K562 (cell line): ENCODE results near the gene ANKRD6. TPM values are rescaled to one million over a fixed set of nuclear protein-coding genes. Genes with fewer than 3 reads are reported as not detected.

Experiments used
- ATAC-seq: fragments of 200-7000 bp; cut with Tn5 transposase; 3 replicates; pipeline ENCODE4 v1.9.1; 2020; ENCODE audit warnings: moderate library complexity
- BruUV-seq: library from RNA; stranded (reverse); fragments of 400-500 nt; replicated peaks from 2 replicates; lab custom pipeline; 2021; lab: Mats Ljungman, UMichigan
- CTCF ChIA-PET: fragments of 300-600 bp; formaldehyde crosslinking; extraction: SDS; loops from one replicate; lab custom pipeline; 2021; ENCODE audit warnings: low intra/inter-chr PET ratio; lab: Yijun Ruan, JAX
- POLR2A ChIA-PET: fragments of 300-600, 350-650 bp; sonication (Branson Sonifier 250); formaldehyde crosslinking; extraction: SDS; loops from one replicate; lab custom pipeline; 2021; ENCODE audit warnings: antibody characterized with exemption, inconsistent platforms; lab: Yijun Ruan, JAX
- DNase-seq, 4 experiments: peaks; one replicate each; pipeline versions ENCODE4 v3.0.0 to v3.0.0-alpha.2; 2011 to 2018; ENCODE audit warnings: low spot score in 3 of 4, mixed read lengths in 3 of 4; ENCODE audit errors: extremely low read depth in 1 of 4
- FAIRE-seq: peaks from 2 replicates; lab custom pipeline; 2011; peaks lifted over from hg19 to GRCh38; lab: Jason Lieb, UNC
- H2AFZ ChIP-seq: 2 replicates; pipeline ENCODE4 v1.6.0; 2011; ENCODE audit warnings: low read depth, low read length, control low read depth, inconsistent platforms
- H3K27ac ChIP-seq: fragments of 200-600 bp; 3 replicates; pipeline ENCODE4 v1.8.0; 2011; ENCODE audit warnings: low read depth, mild to moderate bottlenecking, control low read depth, inconsistent platforms, low read length, moderate library complexity, mixed read lengths; ENCODE audit errors: extremely low read depth
- H3K27me3 ChIP-seq, 2 experiments: fragments of 300-600 bp in 1 of 2; 2 replicates in 1 of 2; 3 replicates in 1 of 2; pipeline versions ENCODE4 v1.6.0 to v1.8.0; 2011; ENCODE audit warnings: inconsistent platforms in 2 of 2, low read length in 2 of 2, mild to moderate bottlenecking in 1 of 2, mixed read lengths in 1 of 2, moderate library complexity in 1 of 2; ENCODE audit not compliant: control insufficient read depth in 2 of 2, insufficient read depth in 2 of 2
- H3K36me3 ChIP-seq: fragments of 300-600 bp; 3 replicates; pipeline ENCODE4 v1.8.0; 2011; ENCODE audit warnings: mild to moderate bottlenecking, low read length, inconsistent platforms; ENCODE audit not compliant: control insufficient read depth, insufficient read depth
- H3K4me1 ChIP-seq, 2 experiments: fragments of 200-600 bp in 1 of 2; replicated peaks in 1 of 2; 2 replicates in 1 of 2; 3 replicates in 1 of 2; pipeline versions ENCODE4 v1.5.1 to v1.8.0; 2011; ENCODE audit warnings: inconsistent platforms in 2 of 2, low read length in 2 of 2, mild to moderate bottlenecking in 1 of 2, mixed read lengths in 1 of 2, moderate library complexity in 1 of 2; ENCODE audit not compliant: control insufficient read depth in 2 of 2, insufficient read depth in 2 of 2
- H3K4me2 ChIP-seq: 2 replicates; pipeline ENCODE4 v1.6.1; 2011; ENCODE audit warnings: low read length, control low read depth, inconsistent platforms, mixed read lengths; ENCODE audit not compliant: insufficient read depth
- H3K4me3 ChIP-seq: fragments of 200-600 bp; sonication (generic), shearing (Covaris generic); 2 replicates; pipeline ENCODE4 v1.5.1; 2016; ENCODE audit warnings: control low read depth, inconsistent platforms
- H3K79me2 ChIP-seq: fragments of 200-600 bp; 3 replicates; pipeline ENCODE4 v1.8.0; 2011; ENCODE audit warnings: low read length, inconsistent platforms; ENCODE audit not compliant: control insufficient read depth, insufficient read depth
- H3K9ac ChIP-seq, 2 experiments: 2 replicates each; pipeline versions ENCODE4 v1.6.0 to v1.6.1; 2011; ENCODE audit warnings: low read depth in 2 of 2, low read length in 2 of 2, control low read depth in 1 of 2, inconsistent platforms in 1 of 2, mild to moderate bottlenecking in 1 of 2, mixed read lengths in 1 of 2; ENCODE audit not compliant: insufficient read depth in 1 of 2
- H3K9me1 ChIP-seq: one replicate; pipeline ENCODE4 v1.6.0; 2011; ENCODE audit warnings: inconsistent platforms, mild to moderate bottlenecking, low read length, moderate library complexity; ENCODE audit not compliant: control insufficient read depth, insufficient read depth
- H3K9me3 ChIP-seq: replicated peaks from 2 replicates; pipeline ENCODE4 v1.5.1; 2011; ENCODE audit warnings: low read depth, low read length, inconsistent platforms; ENCODE audit not compliant: control insufficient read depth, insufficient read depth
- H4K20me1 ChIP-seq: replicated peaks from 2 replicates; pipeline ENCODE4 v1.6.1; 2011; ENCODE audit warnings: low read length, inconsistent platforms, mixed read lengths; ENCODE audit not compliant: control insufficient read depth, insufficient read depth
- GABPA ChIP-seq: fragments of 200-800 bp; sonication (Bioruptor generic); conservative IDR thresholded peaks from 2 replicates; pipeline ENCODE4 v1.6.1; 2016; ENCODE audit warnings: low read depth, missing genetic modification characterization, missing compliant biosample characterization
- GATAD2A ChIP-seq: fragments of 450-650 bp; IDR thresholded peaks from 2 replicates; pipeline ENCODE4 v1.6.1; 2017
- JUN ChIP-seq, 2 experiments: sonication (generic) in 1 of 2; formaldehyde crosslinking in 1 of 2; IDR thresholded peaks; 2 replicates each; pipeline versions ENCODE4 v1.6.1 to v1.8.0; 2012 to 2022; ENCODE audit warnings: borderline replicate concordance in 2 of 2, mild to moderate bottlenecking in 2 of 2, improper control_type of control experiment in 1 of 2, low read depth in 1 of 2, low read length in 1 of 2, missing genetic modification reagents in 1 of 2
- NCOA1 ChIP-seq: fragments of 450-650 bp; IDR thresholded peaks from 2 replicates; pipeline ENCODE4 v1.6.1; 2016; ENCODE audit warnings: low read depth
- PCBP2 ChIP-seq: fragments of 200-400 bp; formaldehyde crosslinking; IDR thresholded peaks from 2 replicates; pipeline ENCODE4 v1.6.1; 2018; ENCODE audit warnings: low read length, low read depth, mild to moderate bottlenecking, moderate library complexity; ENCODE audit not compliant: poor library complexity, severe bottlenecking
- POLR2B ChIP-seq: fragments of 450-650 bp; IDR thresholded peaks from 2 replicates; pipeline ENCODE4 v1.6.1; 2018; ENCODE audit warnings: low read depth; ENCODE audit not compliant: partially characterized antibody
- POLR3A ChIP-seq: IDR thresholded peaks from 2 replicates; pipeline ENCODE4 v1.6.1; 2011; ENCODE audit warnings: borderline replicate concordance, mild to moderate bottlenecking, moderate library complexity; ENCODE audit not compliant: insufficient read length, insufficient read depth; ENCODE audit errors: extremely low read depth
- RBFOX2 ChIP-seq: fragments of 200-400 bp; formaldehyde crosslinking; IDR thresholded peaks from 2 replicates; pipeline ENCODE4 v1.6.1; 2017; ENCODE audit warnings: low read depth, mild to moderate bottlenecking, low read length, moderate library complexity
- SAFB2 ChIP-seq: fragments of 200-400 bp; formaldehyde crosslinking; IDR thresholded peaks from 2 replicates; pipeline ENCODE4 v1.6.1; 2018; ENCODE audit warnings: borderline replicate concordance, low read length, low read depth, moderate library complexity; ENCODE audit not compliant: severe bottlenecking
- ZNF165 ChIP-seq: fragments of 250-450 bp; sonication (Bioruptor Pico); IDR thresholded peaks from 2 replicates; pipeline ENCODE4 v1.4.0; 2020; ENCODE audit warnings: borderline replicate concordance
- ZNF274 ChIP-seq: IDR thresholded peaks from 2 replicates; pipeline ENCODE4 v1.6.1; 2011; ENCODE audit warnings: low read depth, mild to moderate bottlenecking, low read length, moderate library complexity, borderline replicate concordance
- ZNF408 ChIP-seq: fragments of 250-450 bp; sonication (Bioruptor Pico); IDR thresholded peaks from 2 replicates; pipeline ENCODE4 v1.4.0; 2020; ENCODE audit warnings: low read depth, mild to moderate bottlenecking, moderate library complexity
- ZNF76 ChIP-seq: fragments of 250-450 bp; sonication (Bioruptor Pico); IDR thresholded peaks from 2 replicates; pipeline ENCODE4 v1.4.0; 2020; ENCODE audit warnings: mild to moderate bottlenecking, moderate library complexity, borderline replicate concordance
- WGBS: fragments of 100-300 bp; shearing (Covaris generic); methylation state at CpG from one replicate; pipeline ENCODE4 v1.1.6; 2016; ENCODE audit warnings: low coverage, mixed read lengths; ENCODE audit not compliant: insufficient coverage; ENCODE audit errors: missing lambda C conversion rate; 5-methylcytosine and 5-hydroxymethylcytosine counted together
- in situ Hi-C: fragments of 300-500 bp; cut with MboI; formaldehyde crosslinking; loops from 4 replicates; pipeline ENCODE4 v1.15.0; 2018; ENCODE audit warnings: inconsistent platforms, mixed read lengths
- intact Hi-C: fragments of 100-400 bp; cut with micrococcal nuclease; formaldehyde crosslinking; loops from 2 replicates; pipeline ENCODE4 v1.14.2; 2022
- polyA plus RNA-seq, 8 experiments: library from polyadenylated mRNA; depleted of rRNA in 4 of 8; stranded (reverse) in 5 of 8; unstranded in 3 of 8; fragments of >200 nt; fragmentation: Nextera tagmentation in 2 of 8; fragmentation: Illumina TruSeq in 1 of 8; extraction: Ambion mirVana in 2 of 8; extraction: Trizol in 1 of 8; gene quantifications; 2 replicates each; pipeline versions ENCODE4 v1.2.1 to v1.2.3, GENCODE V29; 2011 to 2014; ENCODE audit warnings: inconsistent platforms in 1 of 8, missing spikeins in 1 of 8
- total RNA-seq, 7 experiments: library from RNA; depleted of rRNA in 6 of 7; stranded (reverse); fragments of >200 nt in 6 of 7; fragmentation: Illumina TruSeq in 2 of 7; extraction: Trizol in 2 of 7; gene quantifications; 2 replicates each; pipeline versions ENCODE4 v1.2.1 to v1.2.3, GENCODE V29; 2011 to 2021; ENCODE audit warnings: low replicate concordance in 1 of 7
- TF ChIP-seq, protein P1 (sequence below): fragments of 450-650 bp; formaldehyde crosslinking; IDR thresholded peaks from 2 replicates; pipeline ENCODE4 v1.4.0; 2020; ENCODE audit warnings: mild to moderate bottlenecking, moderate library complexity

The ANKRD6 gene
- total and polyA plus RNA-seq, 9 of the 15 experiments (the other 6 are each of a cell fraction or from before 2014, with no cell fraction given): 0.04 to 0.22 (median 0.08) TPM; not detected in 4

DNA sequence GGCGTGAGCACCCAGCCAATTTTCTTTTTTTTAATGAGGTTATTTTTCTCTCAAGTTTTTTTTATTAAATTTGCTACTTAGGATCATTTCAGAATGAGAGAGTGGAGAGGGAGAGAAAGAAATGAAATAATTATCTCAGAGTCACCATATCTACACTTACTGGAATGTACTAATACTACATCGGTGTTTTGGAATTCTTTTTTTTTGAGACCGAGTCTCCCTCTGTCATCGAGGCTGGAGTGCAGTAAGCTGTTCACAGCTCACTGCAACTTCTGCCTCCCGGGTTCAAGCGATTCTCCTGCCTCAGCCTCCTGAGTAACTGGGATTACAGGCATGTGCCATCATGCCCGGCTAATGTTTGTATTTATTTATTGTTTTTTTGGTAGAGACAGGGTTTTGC, 27.8 kb downstream of the ANKRD6 start:
- no peak for TF ChIP-seq ZNF408 (CRISPR knock-in tag)
- no peak for TF ChIP-seq PCBP2
- no peak for TF ChIP-seq POLR3A
- no peak for TF ChIP-seq ZNF76 (CRISPR knock-in tag)
- TF ChIP-seq ZNF274: no peak
- no peak for TF ChIP-seq GABPA
- no peak for TF ChIP-seq GATAD2A
- TF ChIP-seq POLR2B: no peak
- no peak for TF ChIP-seq ZNF165
- no peak for TF ChIP-seq RBFOX2
- TF ChIP-seq JUN (IDR thresholded peaks at IDR 0.05; ENCODE audit: borderline replicate concordance, low read depth, low read length): no peak
- TF ChIP-seq JUN (CRISPR knock-in tag; IDR thresholded peaks at IDR 0.05; ENCODE audit: borderline replicate concordance): no peak
- no peak for TF ChIP-seq NCOA1
- no peak for TF ChIP-seq SAFB2
- TF ChIP-seq, protein P1, sequence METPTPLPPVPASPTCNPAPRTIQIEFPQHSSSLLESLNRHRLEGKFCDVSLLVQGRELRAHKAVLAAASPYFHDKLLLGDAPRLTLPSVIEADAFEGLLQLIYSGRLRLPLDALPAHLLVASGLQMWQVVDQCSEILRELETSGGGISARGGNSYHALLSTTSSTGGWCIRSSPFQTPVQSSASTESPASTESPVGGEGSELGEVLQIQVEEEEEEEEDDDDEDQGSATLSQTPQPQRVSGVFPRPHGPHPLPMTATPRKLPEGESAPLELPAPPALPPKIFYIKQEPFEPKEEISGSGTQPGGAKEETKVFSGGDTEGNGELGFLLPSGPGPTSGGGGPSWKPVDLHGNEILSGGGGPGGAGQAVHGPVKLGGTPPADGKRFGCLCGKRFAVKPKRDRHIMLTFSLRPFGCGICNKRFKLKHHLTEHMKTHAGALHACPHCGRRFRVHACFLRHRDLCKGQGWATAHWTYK (CRISPR knock-in tag): no peak
- Histone ChIP-seq H3K27ac (no peak overlapping the region), H3K79me2 (no peaks in the 10 kb centered on the region), H3K4me1 (no peaks in the 10 kb centered on the region), H3K36me3 (no peaks in the 10 kb centered on the region), H3K4me3 (no peak overlapping the region), H3K9ac (no peak overlapping the region), H3K9me3 (no peaks in the 10 kb centered on the region), H3K4me2 (no peak overlapping the region), H3K27me3 (peaks cover 0 to 7% of the 10 kb centered on the region in 2 experiments; a peak in 4 of 5 replicates), H4K20me1 (no peaks in the 10 kb centered on the region), H3K9me1 (no peaks in the 10 kb centered on the region), H2AFZ (no peak overlapping the region)
- intact Hi-C loops: no loop called here
- in situ Hi-C loops: no loop called here
- WGBS: 0% methylated on average over 6 of the region's 7 CpGs
- ChIA-PET CTCF (no interaction called here), POLR2A (no interaction called here)
- ATAC-seq (no peak), FAIRE-seq (no peak), DNase-seq (no peak)
- no TSS peak for BruUV-seq
